ENCODE data around the gene AHDC1. TPM values are rescaled to one million over a fixed set of nuclear protein-coding genes. Genes with fewer than 3 reads are reported as not detected.

The AHDC1 gene
- total and polyA plus RNA-seq, 2 of the 13 experiments (the other 11 are each of a cell fraction or from before 2014, with no cell fraction given), result 1.0 to 2.7 TPM

GRCh38 chr1:27563591-27564471, 40.1 kb downstream of the AHDC1 start (continued):
- peak; percentile 81; the same call in 1 of the 2 replicates for TF ChIP-seq ZNF646 (CRISPR knock-in tag; IDR thresholded peaks at IDR 0.05)
- peak; percentile 54; the same call in 1 of the 2 replicates for TF ChIP-seq FOXK1 (CRISPR knock-in tag; IDR thresholded peaks at IDR 0.05; ENCODE audit: borderline replicate concordance, low read depth)
- TF ChIP-seq MIER2 (CRISPR knock-in tag; IDR thresholded peaks at IDR 0.05), result peak; percentile 72
- peak; percentile 73 for TF ChIP-seq GABPB1 (CRISPR knock-in tag; IDR thresholded peaks at IDR 0.05)
- no peak for TF ChIP-seq RARG (CRISPR knock-in tag; IDR thresholded peaks at IDR 0.05; ENCODE audit: low read depth)
- no peak for TF ChIP-seq ZNF24 (IDR thresholded peaks at IDR 0.05)
- peak; percentile 66; the same call in 1 of the 2 replicates for TF ChIP-seq ZNF652 (CRISPR knock-in tag; IDR thresholded peaks at IDR 0.05; ENCODE audit: borderline replicate concordance, low read depth)
- TF ChIP-seq TEAD2 (CRISPR knock-in tag; IDR thresholded peaks at IDR 0.05), result no peak
- TF ChIP-seq FOXK2 (IDR thresholded peaks at IDR 0.05), result no peak
- TF ChIP-seq RFXAP (CRISPR knock-in tag; IDR thresholded peaks at IDR 0.05; ENCODE audit: borderline replicate concordance), result peak; percentile 95
- TF ChIP-seq RFX1 (IDR thresholded peaks at IDR 0.05), result no peak
- no peak for TF ChIP-seq ZNF317 (CRISPR knock-in tag; IDR thresholded peaks at IDR 0.05)
- TF ChIP-seq GTF3A (CRISPR knock-in tag; conservative IDR thresholded peaks at IDR 0.05), result peak; percentile 7; the same call in 1 of the 2 replicates
- peak; percentile 83 for TF ChIP-seq ZNF264 (CRISPR knock-in tag; IDR thresholded peaks at IDR 0.05)
- peak; percentile 82 for TF ChIP-seq SOX5 (CRISPR knock-in tag; IDR thresholded peaks at IDR 0.05; ENCODE audit: borderline replicate concordance)
- TF ChIP-seq THAP9 (CRISPR knock-in tag; IDR thresholded peaks at IDR 0.05; ENCODE audit: borderline replicate concordance), result peak; percentile 57; the same call in 1 of the 2 replicates
- TF ChIP-seq MEIS1 (CRISPR knock-in tag; IDR thresholded peaks at IDR 0.05; ENCODE audit: borderline replicate concordance), result peak; percentile 47; the same call in 1 of the 2 replicates
- TF ChIP-seq HDAC1 (CRISPR knock-in tag; IDR thresholded peaks at IDR 0.05), result peak; percentile 98
- TF ChIP-seq ZNF672 (CRISPR knock-in tag; IDR thresholded peaks at IDR 0.05), result no peak
- peak; percentile 69; the same call in 1 of the 2 replicates for TF ChIP-seq BORCS8-MEF2B (CRISPR knock-in tag; IDR thresholded peaks at IDR 0.05)
- no peak for TF ChIP-seq ZNF260 (CRISPR knock-in tag; IDR thresholded peaks at IDR 0.05; ENCODE audit: borderline replicate concordance, low read depth)
- TF ChIP-seq CHD2 (IDR thresholded peaks at IDR 0.05; ENCODE audit: low read depth, low read length), result no peak

All from HepG2 (cell line).